Measurements from ENCODE around the gene CTRL. TPM values are rescaled to one million over a fixed set of nuclear protein-coding genes. Genes with fewer than 3 reads are reported as not detected.

Gene CTRL
- polyA plus RNA-seq, 1 of the 3 experiments (the other 2 are of a cell fraction) = 1.9 TPM

GRCh38 chr16:67886387-67886786 is 45.3 kb downstream of the CTRL start:
- Histone ChIP-seq H2AFZ (ENCODE audit: low read depth) (no peak overlapping the region), H3K9me2 (no peaks in the 10 kb centered on the region), H3K27ac (ENCODE audit: low read depth in 2 of 2, low read length in 1 of 2) (no peak overlapping the region), H3K9ac (no peak overlapping the region), H3K79me2 (ENCODE audit: insufficient read depth) (no peaks in the 10 kb centered on the region), H3K36me3 (replicated peaks in 1 of 2; ENCODE audit: control insufficient read depth in 1 of 2, insufficient read depth in 2 of 2, low read length in 1 of 2) (peaks cover 4 to 35% of the 10 kb centered on the region in 2 experiments), H3K9me3 (no peaks in the 10 kb centered on the region), H3K4me1 (ENCODE audit: control insufficient read depth in 1 of 2, insufficient read depth in 2 of 2, low read depth in 1 of 2, low read length in 1 of 2) (peaks cover 7 to 13% of the 10 kb centered on the region in 2 experiments; a peak in 2 of 4 replicates), H4K20me1 (ENCODE audit: insufficient read depth) (peaks cover 12% of the 10 kb centered on the region), H3K4me3 (ENCODE audit: low read depth in 2 of 2, low read length in 1 of 2) (no peak overlapping the region), H3K27me3 (ENCODE audit: insufficient read depth) (no peaks in the 10 kb centered on the region), H3F3A (replicated peaks; ENCODE audit: insufficient read depth) (peaks cover 14% of the 10 kb centered on the region), H3K4me2 (no peak overlapping the region)
- ChIA-PET CTCF (interaction anchor here (0.6 to 22.4 kb wide), 7 partner anchors 12 to 747 kb away, joined by 3 to 564 read pairs (median 6); partner anchors contain the start of genes CTRL, EDC4, LCAT and PSMB10), POLR2A (no interaction called here)
- DNase-seq = no peak
- 92% methylated on average over 5 of the region's 5 CpGs for WGBS (ENCODE audit: low lambda C conversion rate)
- no peak for TF ChIP-seq USF2 (IDR thresholded peaks at IDR 0.05; ENCODE audit: borderline replicate concordance, low read depth, low read length)
- TF ChIP-seq NRF1 (IDR thresholded peaks at IDR 0.05; ENCODE audit: low read depth, low read length) = no peak
- no peak for TF ChIP-seq SMC3 (IDR thresholded peaks at IDR 0.05; ENCODE audit: low read depth, low read length)
- no peak for TF ChIP-seq FOXM1 (IDR thresholded peaks at IDR 0.05; ENCODE audit: low read depth)
- TF ChIP-seq JUND (IDR thresholded peaks at IDR 0.05) = no peak
- no peak for TF ChIP-seq GABPA (IDR thresholded peaks at IDR 0.05; ENCODE audit: low read depth)
- TF ChIP-seq NFIC (IDR thresholded peaks at IDR 0.05; ENCODE audit: borderline replicate concordance) = no peak
- no peak for TF ChIP-seq POLR2AphosphoS5 (IDR thresholded peaks at IDR 0.05; ENCODE audit: low read depth, low read length)
- no peak for TF ChIP-seq RAD21 (IDR thresholded peaks at IDR 0.05; ENCODE audit: low read length)
- no peak for TF ChIP-seq PBX3 (IDR thresholded peaks at IDR 0.05)

DNA sequence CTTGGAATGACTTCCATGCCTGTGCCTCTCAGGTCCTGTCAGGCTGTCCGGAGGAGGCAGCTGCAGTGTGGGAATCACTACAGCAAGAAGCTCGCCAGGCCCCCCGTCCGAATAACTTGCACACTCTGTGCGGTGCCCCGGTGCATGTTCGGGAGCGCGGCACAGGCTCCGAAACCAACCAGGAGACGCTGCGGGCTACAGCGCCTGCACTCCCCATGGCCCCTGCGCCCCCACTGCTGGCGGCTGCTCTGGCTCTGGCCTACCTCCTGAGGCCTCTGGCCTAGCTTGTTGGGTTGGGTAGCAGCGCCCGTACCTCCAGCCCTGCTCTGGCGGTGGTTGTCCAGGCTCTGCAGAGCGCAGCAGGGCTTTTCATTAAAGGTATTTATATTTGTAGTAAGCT is 45.7 kb downstream of the CTRL start:
- no peak overlapping the region for H3K27ac ChIP-seq (ENCODE audit: low read depth in 2 of 2, low read length in 1 of 2)
- ChIA-PET POLR2A (no interaction called here), CTCF (interaction anchor here (0.6 to 22.4 kb wide), 7 partner anchors 11 to 748 kb away, joined by 3 to 564 read pairs (median 6); partner anchors contain the start of genes CTRL, EDC4, LCAT and PSMB10)
- H3K27me3 ChIP-seq (ENCODE audit: insufficient read depth) = no peaks in the 10 kb centered on the region
- H2AFZ ChIP-seq (ENCODE audit: low read depth) = no peak overlapping the region
- H3K79me2 ChIP-seq (ENCODE audit: insufficient read depth) = no peaks in the 10 kb centered on the region
- no peak overlapping the region for H3K9ac ChIP-seq
- no peak for DNase-seq
- H3K9me3 ChIP-seq = no peaks in the 10 kb centered on the region
- H3K4me2 ChIP-seq = no peak overlapping the region
- H4K20me1 ChIP-seq (ENCODE audit: insufficient read depth) = peaks cover 12% of the 10 kb centered on the region
- TF ChIP-seq SIN3A (IDR thresholded peaks at IDR 0.05; ENCODE audit: borderline replicate concordance, low read depth, low read length) (no peak), EP300 (IDR thresholded peaks at IDR 0.05; ENCODE audit: borderline replicate concordance in 1 of 2, low read depth in 1 of 2, low read length in 1 of 2) (no peak), RFX5 (IDR thresholded peaks at IDR 0.05; ENCODE audit: low read length) (no peak), FOXM1 (IDR thresholded peaks at IDR 0.05; ENCODE audit: low read depth) (no peak), FOXJ3 (CRISPR knock-in tag; IDR thresholded peaks at IDR 0.05) (no peak), ELF1 (IDR thresholded peaks at IDR 0.05) (no peak), YY1 (IDR thresholded peaks at IDR 0.05; ENCODE audit: low read depth) (no peak), FOSL2 (IDR thresholded peaks at IDR 0.05; ENCODE audit: borderline replicate concordance, low read depth) (no peak), NRF1 (IDR thresholded peaks at IDR 0.05; ENCODE audit: low read depth, low read length) (no peak), POLR2AphosphoS5 (IDR thresholded peaks at IDR 0.05; ENCODE audit: low read depth, low read length) (no peak), CHD2 (IDR thresholded peaks at IDR 0.05; ENCODE audit: low read length, partially characterized antibody) (no peak), TEAD4 (IDR thresholded peaks at IDR 0.05; ENCODE audit: borderline replicate concordance, insufficient read depth) (no peak), RAD21 (IDR thresholded peaks at IDR 0.05; ENCODE audit: low read length) (no peak), NFIC (IDR thresholded peaks at IDR 0.05; ENCODE audit: borderline replicate concordance) (no peak), PBX3 (IDR thresholded peaks at IDR 0.05) (no peak)
- TF ChIP-seq, protein P1, sequence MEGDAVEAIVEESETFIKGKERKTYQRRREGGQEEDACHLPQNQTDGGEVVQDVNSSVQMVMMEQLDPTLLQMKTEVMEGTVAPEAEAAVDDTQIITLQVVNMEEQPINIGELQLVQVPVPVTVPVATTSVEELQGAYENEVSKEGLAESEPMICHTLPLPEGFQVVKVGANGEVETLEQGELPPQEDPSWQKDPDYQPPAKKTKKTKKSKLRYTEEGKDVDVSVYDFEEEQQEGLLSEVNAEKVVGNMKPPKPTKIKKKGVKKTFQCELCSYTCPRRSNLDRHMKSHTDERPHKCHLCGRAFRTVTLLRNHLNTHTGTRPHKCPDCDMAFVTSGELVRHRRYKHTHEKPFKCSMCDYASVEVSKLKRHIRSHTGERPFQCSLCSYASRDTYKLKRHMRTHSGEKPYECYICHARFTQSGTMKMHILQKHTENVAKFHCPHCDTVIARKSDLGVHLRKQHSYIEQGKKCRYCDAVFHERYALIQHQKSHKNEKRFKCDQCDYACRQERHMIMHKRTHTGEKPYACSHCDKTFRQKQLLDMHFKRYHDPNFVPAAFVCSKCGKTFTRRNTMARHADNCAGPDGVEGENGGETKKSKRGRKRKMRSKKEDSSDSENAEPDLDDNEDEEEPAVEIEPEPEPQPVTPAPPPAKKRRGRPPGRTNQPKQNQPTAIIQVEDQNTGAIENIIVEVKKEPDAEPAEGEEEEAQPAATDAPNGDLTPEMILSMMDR (IDR thresholded peaks at IDR 0.05) = no peak
- TF ChIP-seq, protein P2, sequence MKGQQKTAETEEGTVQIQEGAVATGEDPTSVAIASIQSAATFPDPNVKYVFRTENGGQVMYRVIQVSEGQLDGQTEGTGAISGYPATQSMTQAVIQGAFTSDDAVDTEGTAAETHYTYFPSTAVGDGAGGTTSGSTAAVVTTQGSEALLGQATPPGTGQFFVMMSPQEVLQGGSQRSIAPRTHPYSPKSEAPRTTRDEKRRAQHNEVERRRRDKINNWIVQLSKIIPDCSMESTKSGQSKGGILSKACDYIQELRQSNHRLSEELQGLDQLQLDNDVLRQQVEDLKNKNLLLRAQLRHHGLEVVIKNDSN (IDR thresholded peaks at IDR 0.05; ENCODE audit: borderline replicate concordance, low read depth) = no peak
- H3K4me1 ChIP-seq (ENCODE audit: control insufficient read depth in 1 of 2, insufficient read depth in 2 of 2, low read depth in 1 of 2, low read length in 1 of 2) = peaks cover 7 to 13% of the 10 kb centered on the region in 2 experiments; a peak in 2 of 4 replicates
- H3K4me3 ChIP-seq (ENCODE audit: low read depth in 2 of 2, low read length in 1 of 2) = no peak overlapping the region
- peaks cover 4 to 39% of the 10 kb centered on the region in 2 experiments for H3K36me3 ChIP-seq (replicated peaks in 1 of 2; ENCODE audit: control insufficient read depth in 1 of 2, insufficient read depth in 2 of 2, low read length in 1 of 2)
- WGBS (ENCODE audit: low lambda C conversion rate) = 100% methylated on average over 2 of the region's 19 CpGs
- H3K9me2 ChIP-seq = no peaks in the 10 kb centered on the region
- peaks cover 14% of the 10 kb centered on the region for H3F3A ChIP-seq (replicated peaks; ENCODE audit: insufficient read depth)

Measured in SK-N-SH (cell line).